Right lobe of liver (tissue), 6 donors: ENCODE data around the gene LTA. TPM values are rescaled to one million over a fixed set of nuclear protein-coding genes. Genes with fewer than 3 reads are reported as not detected.
A peak's percentile ranks its signal among the peaks of the same experiment; 100 is the strongest.

Experiments used
- ATAC-seq, 4 donors: fragments of 200-7000 bp; cut with Tn5 transposase; one replicate each; pipeline ENCODE4 v1.9.1; 2020; ENCODE audit warnings: mild to moderate bottlenecking in 4 of 4, moderate library complexity in 4 of 4
- DNase-seq, 3 donors: peaks; one replicate each; pipeline ENCODE4 v3.0.0-alpha.2; 2020
- H3K27ac ChIP-seq, 3 donors: fragments of 200-600 bp; one replicate each; pipeline ENCODE4 v1.8.0; 2022
- H3K27me3 ChIP-seq, 2 donors: fragments of 200-600 bp; one replicate each; pipeline ENCODE4 v1.8.0; 2022
- H3K36me3 ChIP-seq, 4 donors: fragments of 200-600 bp; sonication (generic) in 1 of 4; one replicate each; pipeline versions ENCODE4 v1.5.1 to v1.8.0; 2017 to 2022; ENCODE audit warnings: control low read depth in 1 of 4
- H3K4me1 ChIP-seq, 4 donors: fragments of 200-600 bp; sonication (generic) in 1 of 4; one replicate each; pipeline versions ENCODE4 v1.5.1 to v1.8.0; 2017 to 2022; ENCODE audit warnings: control low read depth in 1 of 4
- H3K4me3 ChIP-seq, 3 donors: fragments of 200-600 bp; one replicate each; pipeline ENCODE4 v1.8.0; 2022
- H3K9me3 ChIP-seq, 4 donors: fragments of 200-600 bp; sonication (generic) in 1 of 4; one replicate each; pipeline versions ENCODE4 v1.5.1 to v1.8.0; 2017 to 2022; ENCODE audit warnings: control low read depth in 1 of 4
- POLR2A ChIP-seq: fragments of 450-650 bp; IDR thresholded peaks from one replicate; pipeline ENCODE4 v1.6.1; 2017; ENCODE audit warnings: antibody characterized with exemption, mild to moderate bottlenecking
- WGBS: methylation state at CpG from one replicate; pipeline ENCODE4 v1.1.6; 2018; ENCODE audit warnings: low coverage, low lambda C conversion rate; ENCODE audit not compliant: insufficient coverage; ENCODE audit errors: missing lambda C conversion rate; 5-methylcytosine and 5-hydroxymethylcytosine counted together
- intact Hi-C, 2 donors: fragments of 100-400 bp; cut with DNase I; formaldehyde crosslinking; loops; one replicate each; pipeline versions ENCODE4 v1.11.2 to v1.14.1; 2022
- total RNA-seq, 6 experiments: library from RNA; depleted of rRNA in 2 of 6; stranded (reverse); fragments of >200 nt in 2 of 6; fragmentation: NEBNext Ultra II Directional in 3 of 6; extraction: Animal tissue kit (Norgen Biotek cat#: 25700) in 3 of 6; gene quantifications; one replicate each; pipeline versions ENCODE4 v1.1.0 to v1.2.4, GENCODE V29; 2016 to 2023
- TF ChIP-seq, protein P1 (sequence below), 4 donors: fragments of 200-600 bp in 3 of 4; fragments of 450-650 bp in 1 of 4; IDR thresholded peaks; one replicate each; pipeline versions ENCODE4 v1.5.1 to v1.8.0; 2016 to 2022; ENCODE audit warnings: antibody characterized with exemption in 4 of 4, mild to moderate bottlenecking in 2 of 4
- donor health status: DM: no; HTN: yes; CAD: no.
- donor health status: DM: no; HTN: no; CAD: no.
- donor health status: DM: no; HTN: no; CAD: no.
- donor health status: DM: no; HTN: yes; CAD: no.
- donor health status: DM: no; HTN: yes; CAD: no.

The LTA gene
- total RNA-seq, 6 experiments from 2014 or later: 0.20 TPM; not detected in 5

DNA sequence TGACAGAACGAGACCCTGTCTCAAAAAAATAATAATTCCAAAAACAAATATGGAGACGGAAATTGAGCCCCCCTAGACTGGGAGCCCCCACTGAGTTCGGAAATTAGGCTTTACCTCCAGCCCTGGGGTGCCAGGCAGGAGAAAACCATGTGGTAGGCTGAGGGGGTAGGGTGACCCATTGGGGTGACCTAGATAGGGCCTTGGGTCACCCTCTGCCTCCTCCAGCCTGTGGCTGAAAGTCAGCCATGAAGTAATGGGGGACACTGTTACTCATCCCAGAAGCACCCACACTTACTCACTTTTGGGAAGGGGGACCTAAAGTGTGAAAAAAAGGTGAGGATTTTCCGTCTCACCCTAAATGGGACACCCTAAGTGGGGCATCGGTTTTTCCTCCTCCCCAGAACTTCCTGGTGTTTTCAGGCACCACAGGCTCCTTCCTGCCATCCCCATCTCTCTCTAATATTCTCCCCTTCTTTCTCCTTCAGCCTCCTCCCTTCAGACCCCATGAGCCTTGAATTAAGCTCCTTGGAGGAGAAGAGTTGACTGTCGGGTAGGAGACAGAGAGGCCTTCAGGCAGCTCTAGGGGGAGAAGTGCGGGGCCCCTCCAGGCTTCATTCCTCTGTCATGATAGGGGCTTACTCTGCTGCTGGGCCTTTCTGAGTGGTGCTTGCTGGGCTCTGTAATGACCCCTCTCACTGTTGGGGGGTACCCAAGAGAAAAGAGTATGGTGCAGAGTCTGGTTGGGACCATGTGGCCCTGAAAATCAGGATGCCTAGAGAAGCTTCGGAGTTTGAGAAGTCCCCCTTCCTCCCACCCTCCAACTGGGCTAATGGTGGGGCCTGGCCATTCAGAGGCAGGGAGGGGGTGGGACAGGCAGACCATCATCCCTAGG, 7.7 kb downstream of the LTA start:
- Histone ChIP-seq H3K27ac (no peak overlapping the region), H3K9me3 (no peaks in the 10 kb centered on the region), H3K27me3 (no peaks in the 10 kb centered on the region), H3K4me3 (no peak overlapping the region), H3K4me1 (no peaks in the 10 kb centered on the region), H3K36me3 (no peaks in the 10 kb centered on the region)
- DNase-seq (peak in 1 of 3 donors; percentile 11), ATAC-seq (no peak)
- intact Hi-C loops: no loop called here
- WGBS: 88% methylated on average over 6 of the region's 8 CpGs
- TF ChIP-seq, protein P1, sequence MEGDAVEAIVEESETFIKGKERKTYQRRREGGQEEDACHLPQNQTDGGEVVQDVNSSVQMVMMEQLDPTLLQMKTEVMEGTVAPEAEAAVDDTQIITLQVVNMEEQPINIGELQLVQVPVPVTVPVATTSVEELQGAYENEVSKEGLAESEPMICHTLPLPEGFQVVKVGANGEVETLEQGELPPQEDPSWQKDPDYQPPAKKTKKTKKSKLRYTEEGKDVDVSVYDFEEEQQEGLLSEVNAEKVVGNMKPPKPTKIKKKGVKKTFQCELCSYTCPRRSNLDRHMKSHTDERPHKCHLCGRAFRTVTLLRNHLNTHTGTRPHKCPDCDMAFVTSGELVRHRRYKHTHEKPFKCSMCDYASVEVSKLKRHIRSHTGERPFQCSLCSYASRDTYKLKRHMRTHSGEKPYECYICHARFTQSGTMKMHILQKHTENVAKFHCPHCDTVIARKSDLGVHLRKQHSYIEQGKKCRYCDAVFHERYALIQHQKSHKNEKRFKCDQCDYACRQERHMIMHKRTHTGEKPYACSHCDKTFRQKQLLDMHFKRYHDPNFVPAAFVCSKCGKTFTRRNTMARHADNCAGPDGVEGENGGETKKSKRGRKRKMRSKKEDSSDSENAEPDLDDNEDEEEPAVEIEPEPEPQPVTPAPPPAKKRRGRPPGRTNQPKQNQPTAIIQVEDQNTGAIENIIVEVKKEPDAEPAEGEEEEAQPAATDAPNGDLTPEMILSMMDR (IDR thresholded peaks at IDR 0.05): no peak
- TF ChIP-seq POLR2A: no peak

DNA sequence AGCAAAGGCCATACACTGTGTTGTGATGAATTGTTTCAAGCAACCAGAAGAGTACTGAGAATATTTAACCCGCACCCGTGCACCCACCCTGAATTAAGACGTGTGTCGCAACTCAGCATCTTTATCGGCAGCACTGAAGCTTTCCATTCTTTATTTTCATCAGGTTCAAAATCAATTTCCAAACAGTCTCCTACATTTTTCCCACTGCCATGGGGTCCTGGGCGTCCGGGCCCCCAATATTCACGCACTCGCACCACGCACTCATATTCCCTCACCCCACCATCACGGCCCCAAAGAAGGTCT, 8.3 kb downstream of the LTA start:
- TF ChIP-seq POLR2A: no peak
- TF ChIP-seq, protein P1 (IDR thresholded peaks at IDR 0.05): no peak
- Histone ChIP-seq H3K9me3 (no peaks in the 10 kb centered on the region), H3K27me3 (no peaks in the 10 kb centered on the region), H3K36me3 (no peaks in the 10 kb centered on the region), H3K27ac (peak overlapping the region; percentile 58 to 85 (median 76)), H3K4me3 (peak overlapping the region; percentile 66 to 76 (median 68)), H3K4me1 (no peaks in the 10 kb centered on the region)
- intact Hi-C loops: no loop called here
- no peak for ATAC-seq
- 38% methylated on average over 11 of the region's 11 CpGs for WGBS
- DNase-seq: no peak

DNA sequence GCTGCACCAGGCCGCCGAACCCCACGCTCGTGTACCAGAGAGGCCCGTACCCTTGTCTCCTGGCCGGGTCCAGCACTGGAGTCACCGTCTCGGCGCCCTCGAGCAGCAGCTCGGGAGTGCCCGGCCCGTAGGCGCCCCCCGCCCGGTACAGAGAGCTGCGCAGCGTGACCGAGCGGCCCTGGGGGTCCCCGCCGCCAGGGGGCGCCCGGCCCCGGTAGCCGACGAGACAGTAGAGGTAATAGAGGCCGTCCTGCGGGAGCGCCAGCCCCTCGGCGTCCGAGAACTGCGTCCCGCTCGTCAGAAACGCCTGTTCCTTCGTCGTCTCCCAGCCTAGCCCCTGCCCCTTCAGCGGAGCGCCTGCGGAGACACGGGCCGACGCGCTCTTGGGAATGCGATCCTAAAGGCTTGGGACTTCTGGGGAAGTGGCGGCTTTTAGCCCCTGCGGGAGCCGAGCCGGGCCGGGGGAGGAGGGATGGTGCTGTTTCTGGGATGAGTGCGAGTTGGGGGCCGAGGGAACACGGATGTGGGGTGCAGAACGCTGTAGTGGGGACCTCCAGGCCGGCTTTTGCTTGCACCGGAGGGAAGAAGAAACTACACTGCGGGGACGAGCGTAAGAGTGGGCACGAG, 8.8 kb downstream of the LTA start:
- no peak for TF ChIP-seq POLR2A
- TF ChIP-seq, protein P1 (IDR thresholded peaks at IDR 0.05): peak; percentile 96 to 100 (median 98)
- Histone ChIP-seq H3K36me3 (no peaks in the 10 kb centered on the region), H3K9me3 (no peaks in the 10 kb centered on the region), H3K4me3 (peak overlapping the region; percentile 66 to 76 (median 68)), H3K4me1 (no peaks in the 10 kb centered on the region), H3K27me3 (no peaks in the 10 kb centered on the region), H3K27ac (peak overlapping the region; percentile 58 to 85 (median 76))
- WGBS: 0% methylated on average over 3 of the region's 62 CpGs
- intact Hi-C loops: no loop called here
- peak; percentile 95 to 96 (median 96) for ATAC-seq
- DNase-seq: peak; percentile 89 to 92 (median 90)

DNA sequence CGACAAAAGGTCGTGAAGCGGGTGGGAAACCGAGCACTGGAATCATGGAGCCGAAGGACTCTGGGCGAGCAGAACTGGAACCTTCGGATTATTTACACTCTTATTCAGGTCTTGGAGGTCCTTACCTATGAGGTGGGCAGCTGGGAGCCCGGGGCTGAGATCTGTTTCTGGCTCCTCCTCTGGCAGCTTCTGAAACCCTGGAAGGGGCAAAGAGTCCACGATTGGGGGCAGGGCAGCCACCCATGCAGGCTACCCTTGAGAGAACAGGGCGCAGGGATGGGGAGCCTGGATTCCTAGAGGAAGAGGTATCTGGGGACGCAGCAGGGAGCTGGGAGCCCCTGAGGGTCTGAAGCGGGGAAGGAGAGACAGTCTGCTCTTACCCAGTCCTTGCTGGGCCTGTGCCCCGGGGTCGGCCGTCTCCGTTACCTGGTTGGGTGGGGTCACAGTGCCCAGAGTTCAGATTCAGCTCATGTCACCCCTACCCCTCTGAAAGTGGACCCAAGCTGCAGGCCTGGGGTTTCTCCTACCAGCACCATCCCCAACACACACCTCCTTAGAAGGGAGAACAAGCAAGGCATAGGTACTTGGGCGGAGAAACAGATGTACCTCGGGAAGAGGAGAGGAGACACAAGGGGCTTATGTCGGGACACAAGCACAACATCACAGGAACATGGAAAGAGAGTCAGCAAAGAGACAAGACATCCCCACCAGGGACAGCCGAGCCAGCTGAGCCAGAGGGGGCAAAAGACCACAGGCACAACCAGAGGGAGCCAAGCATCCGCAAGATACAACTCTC, 9.5 kb downstream of the LTA start:
- intact Hi-C loops: no loop called here
- H3K9me3 ChIP-seq: no peaks in the 10 kb centered on the region
- H3K27me3 ChIP-seq: no peaks in the 10 kb centered on the region
- peak overlapping the region; percentile 66 to 76 (median 68) for H3K4me3 ChIP-seq
- no peak for TF ChIP-seq POLR2A
- TF ChIP-seq, protein P1 (IDR thresholded peaks at IDR 0.05): no peak
- ATAC-seq (peak; percentile 33 to 48 (median 45)), DNase-seq (peak in 2 of 3 donors; percentile 51 to 62)
- WGBS: 28% methylated on average over 5 of the region's 21 CpGs
- H3K36me3 ChIP-seq: no peaks in the 10 kb centered on the region
- H3K27ac ChIP-seq: peak overlapping the region; percentile 58 to 85 (median 76)
- no peaks in the 10 kb centered on the region for H3K4me1 ChIP-seq
